HG03064 (cell line): ENCODE data around the gene THPO.

Experiments used
- ATAC-seq: cut with Tn5 transposase; IDR thresholded peaks from one replicate; pipeline ENCODE4 v1.9.1; 2021; ENCODE audit warnings: low read depth; ENCODE audit not compliant: unreplicated experiment

The THPO gene

DNA sequence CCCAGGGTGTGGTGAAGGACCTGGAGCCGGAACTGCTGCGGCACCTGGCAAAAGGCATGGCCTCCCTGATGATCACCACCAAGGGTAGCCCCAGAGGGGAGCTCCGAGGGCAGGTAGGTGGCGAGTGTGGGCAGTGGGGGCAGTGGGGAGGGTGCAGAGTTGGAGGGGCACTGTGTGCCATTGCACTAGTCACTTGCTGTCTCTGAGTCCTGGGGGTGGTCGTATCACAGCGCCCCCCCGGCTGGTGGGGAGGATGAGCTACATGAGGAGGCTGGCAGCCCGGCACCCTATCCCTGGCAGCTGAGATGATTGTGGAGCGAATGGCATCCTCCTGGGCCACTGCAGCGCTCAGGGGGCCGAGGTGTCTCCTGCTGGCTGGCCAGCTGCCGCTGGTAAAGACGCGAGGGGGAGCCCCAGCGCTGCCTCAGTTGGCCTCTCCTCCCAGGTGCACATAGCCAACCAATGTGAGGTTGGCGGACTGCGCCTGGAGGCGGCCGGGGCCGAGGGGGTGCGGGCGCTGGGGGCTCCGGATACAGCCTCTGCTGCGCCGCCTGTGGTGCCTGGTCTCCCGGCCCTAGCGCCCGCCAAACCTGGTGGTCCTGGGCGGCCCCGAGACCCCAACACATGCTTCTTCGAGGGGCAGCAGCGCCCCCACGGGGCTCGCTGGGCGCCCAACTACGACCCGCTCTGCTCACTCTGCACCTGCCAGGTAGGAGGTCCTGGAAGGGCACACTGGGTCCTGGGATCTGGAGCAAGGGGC, 8.2 kb upstream of the THPO start:
- no peak for ATAC-seq

DNA sequence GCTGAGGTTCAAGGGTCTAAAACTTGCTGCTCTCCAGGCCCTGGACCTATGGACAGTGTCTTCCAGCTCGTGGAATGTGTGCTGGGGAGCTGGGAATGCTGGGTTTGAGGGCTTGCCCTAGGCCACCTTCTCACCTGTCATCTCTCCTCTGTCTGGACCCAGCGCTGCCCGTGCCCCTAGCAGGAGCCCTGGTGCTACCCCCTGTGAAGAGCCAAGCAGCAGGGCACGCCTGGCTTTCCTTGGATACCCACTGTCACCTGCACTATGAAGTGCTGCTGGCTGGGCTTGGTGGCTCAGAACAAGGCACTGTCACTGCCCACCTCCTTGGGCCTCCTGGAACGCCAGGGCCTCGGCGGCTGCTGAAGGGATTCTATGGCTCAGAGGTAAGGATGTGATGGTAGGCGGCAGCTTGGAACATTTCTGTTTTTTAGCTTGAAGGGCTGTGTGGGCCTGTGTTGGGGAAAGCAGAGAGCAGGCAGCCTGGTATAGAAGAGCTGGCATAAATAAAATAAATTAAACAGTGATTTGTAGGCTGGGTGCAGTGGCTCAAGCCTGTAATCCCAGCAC, 6.9 kb upstream of the THPO start:
- ATAC-seq = no peak

DNA sequence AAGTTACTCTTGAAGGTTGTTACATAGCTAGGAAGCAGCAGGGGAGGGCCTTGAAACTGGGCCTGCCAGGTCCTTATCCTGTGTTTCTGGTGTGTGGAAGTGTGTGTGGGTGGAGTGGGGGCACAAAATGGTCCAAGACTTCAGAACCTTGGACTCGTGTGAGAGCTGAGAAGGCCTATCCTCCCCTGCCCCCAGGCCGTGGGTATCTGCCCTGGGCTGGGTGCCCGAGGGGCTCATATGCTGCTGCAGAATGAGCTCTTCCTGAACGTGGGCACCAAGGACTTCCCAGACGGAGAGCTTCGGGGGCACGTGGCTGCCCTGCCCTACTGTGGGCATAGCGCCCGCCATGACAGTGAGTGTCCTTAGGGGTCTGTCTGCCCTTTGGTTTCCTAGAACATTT, 6.3 kb upstream of the THPO start:
- ATAC-seq = no peak

DNA sequence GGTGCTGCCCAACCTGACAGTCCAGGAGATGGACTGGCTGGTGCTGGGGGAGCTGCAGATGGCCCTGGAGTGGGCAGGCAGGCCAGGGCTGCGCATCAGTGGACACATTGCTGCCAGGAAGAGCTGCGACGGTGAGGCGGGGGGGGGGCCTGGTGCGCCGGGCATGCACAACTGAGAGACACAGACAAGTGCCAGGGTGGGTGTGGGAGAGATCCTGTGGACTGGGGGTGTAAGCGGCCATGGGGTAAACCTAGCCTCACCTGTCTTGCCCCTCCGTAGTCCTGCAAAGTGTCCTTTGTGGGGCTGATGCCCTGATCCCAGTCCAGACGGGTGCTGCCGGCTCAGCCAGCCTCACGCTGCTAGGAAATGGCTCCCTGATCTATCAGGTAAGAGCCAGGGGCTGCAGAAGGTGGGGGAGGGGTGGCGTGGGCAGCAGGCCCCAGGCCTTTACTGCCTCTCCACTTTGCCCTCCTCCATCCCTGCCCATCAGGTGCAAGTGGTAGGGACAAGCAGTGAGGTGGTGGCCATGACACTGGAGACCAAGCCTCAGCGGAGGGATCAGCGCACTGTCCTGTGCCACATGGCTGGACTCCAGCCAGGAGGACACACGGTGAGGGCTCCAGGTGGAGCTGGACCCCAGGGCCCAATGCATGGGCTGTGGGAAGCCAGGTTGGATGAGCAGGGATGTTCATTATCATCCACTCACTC, 5.2 kb upstream of the THPO start:
- ATAC-seq = no peak

DNA sequence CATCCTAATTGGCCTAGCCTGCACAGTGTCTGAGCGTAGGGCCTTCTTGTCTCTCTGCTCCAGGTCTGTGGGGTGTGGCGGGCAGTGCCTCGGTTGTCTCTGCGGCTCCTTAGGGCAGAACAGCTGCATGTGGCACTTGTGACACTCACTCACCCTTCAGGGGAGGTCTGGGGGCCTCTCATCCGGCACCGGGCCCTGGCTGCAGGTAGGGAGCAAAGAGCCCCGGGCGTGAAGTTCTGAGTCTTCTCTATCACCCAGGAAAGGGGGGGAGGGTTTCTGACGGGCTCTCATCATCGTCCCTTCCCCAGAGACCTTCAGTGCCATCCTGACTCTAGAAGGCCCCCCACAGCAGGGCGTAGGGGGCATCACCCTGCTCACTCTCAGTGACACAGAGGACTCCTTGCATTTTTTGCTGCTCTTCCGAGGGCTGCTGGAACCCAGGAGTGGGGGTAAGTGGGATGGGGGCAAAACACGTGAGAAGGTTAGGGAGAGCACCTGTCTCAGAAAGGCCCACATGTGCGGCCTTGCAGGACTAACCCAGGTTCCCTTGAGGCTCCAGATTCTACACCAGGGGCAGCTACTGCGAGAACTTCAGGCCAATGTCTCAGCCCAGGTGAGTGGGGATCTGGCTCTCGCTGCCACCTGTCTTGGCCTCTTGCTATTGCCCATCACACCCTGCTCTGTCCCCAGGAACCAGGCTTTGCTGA, 4.5 kb upstream of the THPO start:
- ATAC-seq = no peak

DNA sequence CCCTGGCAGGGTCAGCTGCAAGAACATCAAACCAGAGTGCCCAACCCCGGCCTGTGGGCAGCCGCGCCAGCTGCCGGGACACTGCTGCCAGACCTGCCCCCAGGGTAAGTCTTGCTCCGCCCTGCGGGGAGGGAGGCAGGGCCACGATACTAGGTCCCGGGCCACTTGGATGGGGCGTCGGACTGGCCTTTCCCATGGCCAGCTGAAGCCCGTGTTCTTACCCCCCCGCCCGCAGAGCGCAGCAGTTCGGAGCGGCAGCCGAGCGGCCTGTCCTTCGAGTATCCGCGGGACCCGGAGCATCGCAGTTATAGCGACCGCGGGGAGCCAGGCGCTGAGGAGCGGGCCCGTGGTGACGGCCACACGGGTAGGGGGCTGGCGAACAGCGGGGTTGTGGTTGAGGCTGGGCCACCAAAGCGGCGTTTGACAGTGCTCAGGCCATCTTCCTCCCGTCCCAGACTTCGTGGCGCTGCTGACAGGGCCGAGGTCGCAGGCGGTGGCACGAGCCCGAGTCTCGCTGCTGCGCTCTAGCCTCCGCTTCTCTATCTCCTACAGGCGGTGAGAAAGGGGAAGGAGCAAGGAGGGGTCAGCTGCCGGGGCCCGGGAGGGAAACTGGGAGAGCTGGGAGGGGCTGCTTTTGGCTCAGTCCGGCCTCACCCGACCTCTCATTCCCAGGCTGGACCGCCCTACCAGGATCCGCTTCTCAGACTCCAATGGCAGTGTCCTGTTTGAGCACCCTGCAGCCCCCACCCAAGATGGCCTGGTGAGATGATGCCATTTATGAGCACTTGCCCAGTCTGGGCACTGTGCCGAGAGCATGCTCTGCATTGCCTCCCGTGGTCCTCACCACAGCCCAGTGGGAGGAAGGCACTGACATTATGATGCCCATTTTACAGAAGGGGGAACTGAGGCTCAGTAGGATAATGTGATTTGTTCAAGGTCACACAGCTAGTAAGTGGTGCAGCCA, 3.5 kb upstream of the THPO start:
- ATAC-seq = no peak

DNA sequence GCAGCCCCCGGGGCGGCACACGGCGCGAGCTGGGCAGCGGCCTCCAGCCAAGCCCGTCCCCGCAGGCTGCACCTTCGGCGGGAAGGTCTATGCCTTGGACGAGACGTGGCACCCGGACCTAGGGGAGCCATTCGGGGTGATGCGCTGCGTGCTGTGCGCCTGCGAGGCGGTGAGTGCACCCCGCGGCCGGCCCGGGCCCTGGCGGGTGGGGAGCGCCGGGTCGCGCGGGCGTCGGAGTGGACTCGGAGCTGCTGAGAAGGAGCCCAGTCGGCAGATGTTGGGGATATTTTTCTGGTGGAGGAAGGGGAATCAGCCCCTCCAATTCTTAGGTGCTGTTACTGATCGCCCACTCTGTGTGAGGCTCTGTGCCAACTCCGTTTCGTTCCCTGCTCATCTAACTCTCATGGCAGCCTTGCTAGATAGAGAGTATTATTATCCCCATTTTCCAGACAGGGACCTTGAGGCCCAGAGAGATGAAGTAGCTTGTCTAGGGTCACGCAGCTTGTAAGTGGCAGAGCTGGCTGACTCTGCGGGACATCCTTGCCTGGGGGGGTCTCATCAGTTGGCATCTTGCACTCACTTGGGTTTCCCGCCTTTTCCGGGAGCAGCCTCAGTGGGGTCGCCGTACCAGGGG, 2.7 kb upstream of the THPO start:
- ATAC-seq = no peak

DNA sequence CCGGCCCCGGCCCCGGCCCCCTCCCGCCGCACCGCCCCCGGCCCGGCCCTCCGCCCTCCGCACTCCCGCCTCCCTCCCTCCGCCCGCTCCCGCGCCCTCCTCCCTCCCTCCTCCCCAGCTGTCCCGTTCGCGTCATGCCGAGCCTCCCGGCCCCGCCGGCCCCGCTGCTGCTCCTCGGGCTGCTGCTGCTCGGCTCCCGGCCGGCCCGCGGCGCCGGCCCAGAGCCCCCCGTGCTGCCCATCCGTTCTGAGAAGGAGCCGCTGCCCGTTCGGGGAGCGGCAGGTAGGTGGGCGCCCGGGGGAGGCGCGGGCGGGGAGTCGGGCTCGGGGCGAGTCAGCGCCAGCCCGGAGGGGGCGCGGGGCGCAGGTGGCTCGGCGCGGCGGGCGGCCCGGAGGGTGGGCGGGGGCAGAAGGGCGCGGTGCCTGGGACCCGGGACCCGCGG, 2.2 kb upstream of the THPO start:
- no peak for ATAC-seq

DNA sequence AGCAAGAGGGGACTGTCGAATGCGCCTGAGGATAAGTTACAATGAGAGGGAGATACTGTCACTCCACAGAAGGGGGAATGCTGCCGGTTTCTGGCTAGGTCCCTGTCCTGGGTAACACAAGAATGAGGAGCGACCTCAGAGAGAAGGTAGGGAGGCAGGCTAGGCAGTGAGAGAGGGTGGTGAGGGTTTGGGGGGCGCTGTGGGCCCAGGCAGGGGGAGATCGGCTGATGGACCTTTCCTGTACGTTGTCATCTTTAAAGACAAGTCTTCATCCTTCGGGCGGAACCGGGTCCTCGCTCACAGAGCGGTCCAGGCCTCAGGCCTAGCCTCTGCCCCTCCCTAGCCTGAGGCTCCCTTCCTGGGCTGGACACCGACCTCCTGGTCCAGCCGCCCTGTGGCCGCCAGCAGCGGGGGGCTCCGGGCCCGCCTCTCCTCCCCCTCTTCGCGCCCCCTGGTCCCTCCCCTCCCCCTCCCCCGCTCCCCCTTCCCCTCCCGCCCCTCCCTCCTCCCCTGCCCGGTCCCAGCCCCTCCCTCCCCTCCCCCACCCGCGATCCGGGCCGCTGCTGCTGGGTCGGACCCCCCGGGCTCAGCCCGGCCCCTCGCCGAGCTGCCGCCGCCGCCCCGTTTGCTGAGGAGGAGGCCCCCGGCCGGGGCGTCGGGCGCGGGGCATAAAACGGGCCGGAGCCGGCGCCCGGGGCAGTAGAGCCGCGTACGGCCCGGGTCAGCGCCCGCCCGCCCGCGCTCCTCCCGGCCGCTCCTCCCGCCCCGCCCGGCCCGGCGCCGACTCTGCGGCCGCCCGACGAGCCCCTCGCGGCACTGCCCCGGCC, 1.6 kb upstream of the THPO start, which contains the start of gene CHRD:
Gene CHRD (plus strand): TSS at position 697 of the 827 bp plus-strand sequence. CDS start 265 bp downstream, outside the sequence.
- no peak for ATAC-seq

DNA sequence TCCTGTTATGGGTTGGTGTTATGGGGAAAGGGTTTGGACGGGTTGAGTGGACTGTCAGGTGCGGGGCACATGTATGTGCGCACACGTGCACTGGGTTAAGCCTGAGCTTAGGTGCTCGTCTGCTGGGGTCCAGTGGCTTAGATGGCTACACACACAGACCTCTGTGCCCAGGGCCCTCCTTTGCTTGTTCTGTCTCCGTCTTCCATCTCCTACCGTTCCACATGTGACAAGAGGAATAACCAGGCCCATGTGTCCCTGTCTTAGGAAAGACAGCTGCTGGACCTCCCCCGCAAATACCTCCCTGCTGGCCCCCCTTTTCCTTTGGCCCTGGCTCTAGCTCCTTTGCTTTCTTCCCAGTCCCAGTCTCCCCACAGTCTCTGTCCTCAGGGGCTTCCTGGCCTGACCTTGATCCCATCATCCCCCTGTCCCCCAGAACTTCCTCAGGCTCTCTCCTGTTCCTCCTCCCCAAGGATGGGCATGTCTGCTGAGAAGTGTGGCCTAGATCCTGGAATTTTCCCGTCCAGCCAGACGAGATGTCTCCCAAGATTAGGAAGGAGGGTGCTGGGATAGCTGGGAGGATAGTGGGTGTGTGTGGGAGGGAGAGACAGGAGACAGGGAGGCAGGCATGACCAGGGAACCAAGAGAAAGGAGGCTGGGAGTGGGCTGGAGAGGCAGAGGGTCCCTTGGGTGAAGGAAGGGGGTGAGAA, 797 bp upstream of the THPO start:
- ATAC-seq = no peak

DNA sequence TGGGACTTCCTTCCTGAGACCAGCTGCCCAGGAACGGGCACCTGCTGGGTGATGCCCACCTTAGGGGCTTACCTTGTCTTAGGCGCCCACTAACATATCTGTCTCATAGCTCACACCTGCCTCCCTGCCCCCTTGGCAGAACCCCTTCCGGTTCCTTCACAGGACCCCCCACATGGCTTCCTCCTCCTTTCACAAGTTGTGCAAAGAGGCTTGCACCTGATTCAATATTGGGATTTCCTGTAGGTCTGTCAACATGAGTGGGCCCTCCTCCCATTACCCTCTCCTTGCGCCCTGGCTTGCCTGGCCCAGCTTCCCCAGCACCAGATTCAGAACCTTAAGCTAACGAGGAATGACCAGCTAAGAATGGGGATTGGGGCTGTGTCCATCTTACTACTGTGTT, 633 bp downstream of the THPO start:
- no peak for ATAC-seq

DNA sequence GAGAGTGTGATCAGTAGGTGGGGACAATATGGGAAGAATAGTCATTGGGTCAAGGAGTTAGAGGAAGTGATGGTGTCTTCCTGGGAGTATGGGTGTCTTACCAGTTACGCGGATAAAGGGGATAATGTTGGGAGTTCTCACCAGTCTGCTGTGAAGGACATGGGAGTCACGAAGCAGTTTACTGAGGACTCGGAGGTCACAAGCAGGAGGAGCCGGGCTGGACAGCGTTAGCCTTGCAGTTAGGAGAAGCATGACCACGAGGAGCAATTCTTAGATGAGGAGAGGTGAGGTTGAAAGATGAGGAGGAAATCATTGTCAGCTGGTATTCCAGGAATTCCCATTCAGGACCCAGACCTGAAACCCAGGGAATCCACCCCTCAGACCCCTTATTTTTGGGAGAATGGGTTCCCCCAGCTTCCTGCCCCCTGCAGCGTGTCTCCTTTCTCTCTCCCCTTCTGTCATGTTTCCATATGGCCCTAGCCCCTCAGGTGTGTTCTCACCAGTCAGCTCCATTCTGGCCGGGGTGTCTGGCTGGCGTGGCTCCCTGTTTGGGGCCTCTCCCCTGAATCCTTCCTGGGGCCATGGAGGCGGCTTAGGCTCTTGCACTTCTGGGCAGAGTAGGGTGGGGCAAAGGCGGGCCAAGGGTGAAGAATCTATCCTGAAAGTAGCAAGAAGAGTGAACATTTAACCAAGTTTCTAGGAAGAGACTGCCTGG, 2.1 kb downstream of the THPO start:
- no peak for ATAC-seq

DNA sequence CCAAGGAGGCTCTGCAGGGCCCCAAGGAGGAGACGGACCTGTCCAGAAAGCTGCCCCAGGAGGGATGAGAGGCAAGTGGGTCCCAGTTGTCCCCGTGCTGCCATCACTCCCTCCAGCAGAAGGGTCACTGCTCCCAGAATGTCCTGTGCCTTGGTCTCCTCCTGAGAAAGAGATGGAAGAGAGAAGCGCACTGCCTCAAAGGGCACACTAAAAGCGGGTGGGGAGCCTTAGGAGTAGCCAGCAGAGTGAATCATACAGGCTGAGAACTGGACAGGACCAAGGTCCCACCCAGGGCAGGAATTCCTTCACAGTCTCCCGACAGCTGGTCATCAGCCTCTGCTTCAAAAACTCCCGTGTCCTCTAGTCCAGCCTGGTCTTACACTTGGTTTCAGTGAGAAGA, 4.6 kb downstream of the THPO start:
- no peak for ATAC-seq

DNA sequence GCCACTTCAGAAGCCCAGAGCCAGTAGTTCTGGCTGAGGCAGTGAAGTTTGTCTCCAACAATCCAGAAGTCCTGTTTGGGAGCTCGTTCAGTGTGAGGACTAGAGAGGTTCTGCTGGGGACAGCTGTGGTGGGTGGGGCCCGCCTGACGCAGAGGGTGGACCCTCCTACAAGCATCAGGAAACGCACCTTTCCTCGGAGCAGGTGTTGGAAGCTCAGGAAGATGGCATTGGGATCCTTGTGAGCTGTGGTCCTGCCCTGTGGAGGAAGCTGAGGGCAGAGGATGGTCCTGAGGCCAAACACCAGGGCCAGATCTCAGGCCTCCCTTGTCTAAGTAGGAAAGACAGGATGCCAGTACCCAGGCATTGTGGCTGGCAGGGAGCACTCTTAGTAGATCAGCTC, 5.1 kb downstream of the THPO start:
- ATAC-seq = no peak

DNA sequence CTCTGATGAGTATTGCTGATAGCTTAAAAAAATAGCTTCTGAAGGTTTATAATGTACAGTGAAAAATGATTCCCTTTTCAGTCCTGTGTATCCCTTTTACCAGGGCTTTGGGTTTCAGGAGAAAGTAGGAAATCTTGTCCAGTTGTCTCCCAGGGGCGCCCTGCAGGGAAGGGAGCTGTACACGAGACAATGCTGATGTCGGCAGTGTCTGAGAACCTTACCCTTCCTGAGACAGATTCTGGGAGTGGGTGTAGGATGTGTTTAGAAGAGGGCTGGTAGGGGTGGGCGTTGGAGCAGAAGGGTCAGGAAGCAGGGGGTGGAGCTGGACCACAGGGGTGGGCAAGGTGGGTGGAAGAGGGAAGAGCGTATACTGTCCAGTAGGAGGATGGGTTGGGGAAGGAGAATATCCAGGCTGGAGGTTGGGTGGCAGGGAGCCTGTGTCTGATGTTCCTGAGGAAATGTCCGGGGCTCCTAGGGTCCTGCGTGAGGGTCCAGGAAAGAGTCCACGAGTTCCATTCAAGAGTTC, 5.6 kb downstream of the THPO start:
- ATAC-seq = no peak

DNA sequence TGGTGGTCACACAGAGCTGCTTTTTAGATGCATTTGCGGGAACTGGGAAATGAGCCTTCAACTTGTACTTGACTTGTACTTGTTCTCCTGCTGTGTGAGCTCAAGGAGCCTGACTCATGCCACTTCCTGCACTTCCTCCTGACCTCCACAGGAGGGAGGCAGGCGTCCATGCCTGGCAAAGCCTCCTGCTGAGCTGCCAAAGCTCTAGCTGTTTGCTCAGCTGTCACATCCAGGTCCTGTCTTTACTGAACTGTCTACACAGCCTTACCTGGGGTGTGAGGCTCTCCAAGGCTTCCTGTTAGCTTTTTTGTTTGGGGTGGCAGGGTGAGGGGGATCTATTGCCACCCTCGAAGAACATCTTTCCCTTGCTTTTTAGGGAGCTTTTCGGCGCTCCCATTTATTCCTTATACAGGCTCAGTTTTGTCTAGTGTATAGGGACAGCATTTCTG, 6.4 kb downstream of the THPO start:
- no peak for ATAC-seq

DNA sequence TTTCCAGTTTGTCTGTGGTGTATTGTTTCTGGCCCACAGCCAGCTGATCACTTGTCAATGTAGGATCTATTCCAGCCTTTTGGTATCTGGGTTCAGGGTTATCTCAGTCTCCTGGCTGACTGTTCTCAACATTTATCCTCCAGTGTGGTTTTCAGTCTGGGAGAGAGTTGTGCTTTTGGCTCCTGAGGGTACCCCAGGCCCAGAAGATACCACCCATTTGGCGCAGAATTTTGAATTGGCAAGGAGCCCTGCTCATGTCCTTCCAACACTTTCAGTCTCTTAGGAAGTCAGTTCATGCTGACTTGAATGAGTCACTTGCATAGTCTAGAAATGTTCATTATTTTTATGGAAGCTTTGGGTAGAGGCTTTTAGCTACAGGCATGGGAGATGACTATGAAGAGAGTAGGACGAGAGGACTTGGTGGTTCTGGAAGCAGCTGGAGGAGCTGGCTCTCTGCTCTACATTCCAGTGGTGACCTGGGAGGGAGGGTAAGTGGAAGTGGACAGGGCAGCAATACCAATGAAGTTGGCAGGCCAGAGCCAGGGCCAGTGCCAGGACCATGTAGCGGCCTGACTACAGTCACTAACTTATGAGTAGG, 9.3 kb downstream of the THPO start:
- no peak for ATAC-seq
